ENCODE results near the gene CREB5.
A peak's percentile ranks its signal among the peaks of the same experiment; 100 is the strongest.
"Not testable (repeated sequence)": the region's sequence is repeated elsewhere in the genome, so short reads cannot be mapped to it uniquely, and the experiment has no call there.

The CREB5 gene

GRCh38 chr7:28793381-28794085 lies 381.2 kb downstream of the CREB5 start:
- DNase-seq, result no peak

- no peak for DNase-seq
Measured at GRCh38 chr7:28798274-28798673, 386.0 kb downstream of the CREB5 start.

DNA sequence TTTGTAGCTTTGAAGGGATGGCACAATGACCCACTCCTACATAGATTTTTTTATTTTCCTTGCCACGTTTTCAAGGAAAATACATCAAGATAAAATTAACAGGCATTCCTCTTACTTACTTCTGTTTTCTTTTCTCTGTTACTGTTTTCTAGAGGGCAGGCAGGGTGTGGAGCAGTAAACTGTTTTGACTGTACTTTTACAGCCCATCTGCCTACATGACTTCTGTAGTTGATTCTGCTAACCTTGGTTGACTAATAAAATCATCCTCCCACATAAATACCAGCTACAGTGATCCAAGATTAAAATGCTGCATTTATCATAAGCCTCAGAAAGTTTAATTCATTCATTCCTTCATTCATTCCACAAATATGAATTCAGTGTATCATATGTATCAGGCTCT lies 387.3 kb downstream of the CREB5 start:
- no peak for DNase-seq

- DNase-seq, result no peak
Measured at GRCh38 chr7:28800150-28800549, 387.8 kb downstream of the CREB5 start.

DNA sequence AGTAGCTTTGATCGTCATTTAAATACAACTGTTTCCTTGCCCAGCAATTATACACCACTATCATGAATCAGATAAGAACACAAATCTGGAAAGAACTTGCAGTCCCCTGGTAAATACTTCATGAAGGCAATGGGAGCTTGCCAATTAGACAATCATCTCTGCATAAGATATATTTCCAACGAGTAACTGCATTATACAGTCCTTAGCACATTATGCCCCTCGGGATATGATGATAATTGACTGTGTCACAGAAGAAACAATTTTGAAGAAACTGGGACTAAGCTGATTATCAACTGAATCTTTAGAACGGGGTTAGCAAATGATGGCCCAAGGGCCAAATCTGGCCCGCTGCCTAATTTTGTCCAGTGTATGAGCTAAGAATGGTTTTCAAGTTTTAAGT lies 390.1 kb downstream of the CREB5 start:
- DNase-seq, result no peak

GRCh38 chr7:28804157-28804556 lies 391.8 kb downstream of the CREB5 start:
- DNase-seq, result no peak

- no peak for DNase-seq
Measured at GRCh38 chr7:28804990-28805389, 392.7 kb downstream of the CREB5 start.

GRCh38 chr7:28806841-28807240 lies 394.5 kb downstream of the CREB5 start:
- no peak for DNase-seq

GRCh38 chr7:28807396-28807994 lies 395.2 kb downstream of the CREB5 start:
- no peak for DNase-seq

DNA sequence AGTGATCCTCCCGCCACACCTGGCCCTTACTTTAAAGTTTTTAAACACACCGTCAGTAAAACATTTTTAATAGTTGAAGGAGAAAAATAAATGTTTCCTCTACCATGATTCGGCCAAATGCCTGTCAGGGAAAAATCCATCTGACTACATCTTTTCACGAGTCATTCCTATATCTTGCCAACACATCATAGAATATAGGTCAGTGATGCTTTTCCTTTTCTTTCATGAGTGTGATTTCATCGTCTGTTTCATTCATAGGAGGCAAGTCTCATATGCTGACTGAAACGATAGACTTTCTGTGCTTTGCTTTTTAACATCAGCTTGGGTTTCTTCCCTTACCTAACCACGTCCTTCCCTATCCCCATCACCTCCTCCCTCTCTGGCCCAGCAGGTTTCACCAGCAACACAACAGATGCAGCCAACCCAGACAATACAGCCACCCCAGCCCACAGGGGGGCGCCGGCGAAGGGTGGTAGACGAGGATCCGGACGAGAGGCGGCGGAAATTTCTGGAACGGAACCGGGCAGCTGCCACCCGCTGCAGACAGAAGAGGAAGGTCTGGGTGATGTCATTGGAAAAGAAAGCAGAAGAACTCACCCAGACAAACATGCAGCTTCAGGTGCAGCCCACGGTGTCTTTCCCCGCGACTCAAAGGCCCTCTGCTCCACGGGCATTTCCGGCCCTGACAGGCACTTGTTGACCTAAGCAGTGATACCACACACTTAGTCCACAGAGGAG lies 396.6 kb downstream of the CREB5 start:
- DNase-seq, result no peak

- DNase-seq, result no peak
Measured at GRCh38 chr7:28811008-28811407, 398.7 kb downstream of the CREB5 start.

GRCh38 chr7:28811701-28812430 lies 399.5 kb downstream of the CREB5 start:
- peak; percentile 88 for DNase-seq

DNA sequence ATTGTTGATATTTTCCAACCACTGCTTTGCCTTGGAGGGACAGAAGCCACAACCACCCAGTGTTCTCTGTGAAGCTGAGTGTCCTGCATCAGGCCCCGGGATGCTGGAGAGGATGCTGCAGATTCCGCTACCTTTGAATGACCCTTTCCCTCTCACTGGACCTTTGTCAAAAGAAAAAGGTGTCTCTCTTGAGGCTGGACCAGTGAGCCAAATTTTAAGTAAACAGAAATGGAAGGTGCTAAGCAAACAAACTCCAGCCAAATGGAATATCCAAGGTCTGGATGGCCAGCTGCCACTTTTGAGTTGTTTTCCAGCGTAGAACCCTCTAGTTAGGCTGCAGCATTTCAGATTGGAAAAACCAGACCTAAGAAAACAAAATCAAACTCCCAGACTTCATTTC lies 400.3 kb downstream of the CREB5 start:
- peak; percentile 83 for DNase-seq

- peak; percentile 99 for DNase-seq
Measured at GRCh38 chr7:28813243-28813962, 401.1 kb downstream of the CREB5 start.

GRCh38 chr7:28815369-28815927 lies 403.1 kb downstream of the CREB5 start:
- DNase-seq, result no peak

DNA sequence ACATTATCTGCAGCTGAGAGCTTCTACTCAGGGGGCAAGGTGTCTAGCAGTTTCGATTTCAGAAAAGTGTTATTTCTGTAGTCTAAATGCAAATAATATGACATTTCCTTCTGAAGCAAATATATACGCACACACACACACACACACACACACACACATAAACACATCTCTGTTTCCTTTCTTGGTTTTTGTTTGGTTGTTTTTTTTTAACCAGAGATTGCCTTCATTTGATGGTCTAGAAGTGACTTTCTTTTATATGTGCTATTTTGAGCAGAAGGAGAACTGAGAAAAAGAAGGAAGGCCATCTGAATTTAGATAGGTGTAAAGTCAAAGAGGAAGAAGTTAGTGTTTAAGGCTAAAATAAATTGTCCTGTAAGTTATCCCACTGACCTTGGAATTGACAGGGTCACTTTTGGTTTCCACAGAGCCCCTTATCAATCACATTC lies 403.6 kb downstream of the CREB5 start:
- no peak for DNase-seq

GRCh38 chr7:28818996-28819395 lies 406.7 kb downstream of the CREB5 start:
- DNase-seq, result no peak

- DNase-seq, result no peak
Measured at GRCh38 chr7:28823582-28823981, 411.3 kb downstream of the CREB5 start.

- DNase-seq, result not testable (repeated sequence)
Measured at GRCh38 chr7:28825817-28826448, 413.6 kb downstream of the CREB5 start.

DNA sequence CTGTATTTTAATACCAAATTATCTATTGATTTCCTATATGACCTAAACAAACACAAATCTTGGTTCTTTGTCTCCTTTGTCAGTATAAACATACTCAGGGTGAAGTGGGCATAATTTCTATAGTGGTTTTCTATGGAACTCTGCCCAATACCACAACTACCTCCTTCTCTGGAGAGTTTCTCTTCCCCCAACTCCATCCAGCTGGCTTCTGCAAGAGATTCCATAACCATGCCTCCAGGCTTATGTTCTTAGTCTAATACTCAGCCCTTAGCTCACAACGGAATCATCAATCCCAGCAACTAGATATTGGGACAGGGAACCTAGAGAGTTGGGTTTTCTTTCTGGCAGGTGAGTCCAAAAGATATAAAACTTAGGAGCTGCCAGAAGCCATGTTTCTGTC lies 418.5 kb downstream of the CREB5 start:
- DNase-seq, result no peak

GRCh38 chr7:28832669-28833068 lies 420.4 kb downstream of the CREB5 start:
- no peak for DNase-seq

DNA sequence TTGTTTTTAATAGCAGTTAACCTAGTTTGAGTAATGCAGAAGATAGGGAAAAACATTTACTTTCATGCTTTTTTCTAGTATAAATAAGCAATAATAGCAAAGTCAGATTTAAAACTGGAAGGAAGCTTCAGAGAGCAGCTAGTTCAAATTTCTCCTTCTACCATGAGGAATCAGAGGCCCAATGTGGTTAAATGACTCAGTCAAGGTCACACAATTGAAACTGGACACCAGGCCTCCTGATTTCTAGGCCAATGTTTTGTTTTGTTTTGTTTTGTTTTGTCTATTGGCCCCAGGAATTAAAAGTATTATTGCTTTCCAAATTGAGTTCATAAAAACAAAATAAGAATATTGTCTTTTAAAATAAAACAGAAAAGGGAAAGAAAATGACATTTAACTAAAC lies 423.5 kb downstream of the CREB5 start:
- DNase-seq, result no peak
